Liver (tissue), 9 donors: Measurements from ENCODE around the gene DDX54. TPM values are rescaled to one million over a fixed set of nuclear protein-coding genes. Genes with fewer than 3 reads are reported as not detected.

Experiments used
- DNase-seq: peaks from one replicate; pipeline ENCODE4 v3.0.0-alpha.2; 2017; ENCODE audit warnings: low spot score
- H3K27ac ChIP-seq, 2 donors: one replicate each; pipeline ENCODE4 v1.7.0; 2013; ENCODE audit warnings: inconsistent platforms in 2 of 2, low read length in 2 of 2, control low read depth in 1 of 2, low read depth in 1 of 2, mild to moderate bottlenecking in 1 of 2
- H3K27me3 ChIP-seq, 4 donors: one replicate each; pipeline versions ENCODE4 v1.6.1 to v1.7.0; 2013; ENCODE audit warnings: low read length in 3 of 4, inconsistent platforms in 1 of 4, mild to moderate bottlenecking in 1 of 4, moderate library complexity in 1 of 4; ENCODE audit not compliant: control insufficient read depth in 4 of 4, insufficient read depth in 4 of 4
- H3K36me3 ChIP-seq, 4 donors: one replicate each; pipeline versions ENCODE4 v1.6.1 to v1.7.0; 2013; ENCODE audit warnings: low read length in 3 of 4, mild to moderate bottlenecking in 3 of 4, low read depth in 1 of 4, moderate library complexity in 1 of 4; ENCODE audit not compliant: control insufficient read depth in 4 of 4, insufficient read depth in 3 of 4
- H3K4me1 ChIP-seq, 4 donors: one replicate each; pipeline versions ENCODE4 v1.6.1 to v1.7.0; 2013; ENCODE audit warnings: low read length in 3 of 4, mild to moderate bottlenecking in 3 of 4, moderate library complexity in 1 of 4; ENCODE audit not compliant: control insufficient read depth in 4 of 4, insufficient read depth in 4 of 4
- H3K4me3 ChIP-seq, 3 donors: one replicate each; pipeline versions ENCODE4 v1.6.1 to v1.7.0; 2013; ENCODE audit warnings: low read length in 3 of 3, control low read depth in 1 of 3, low read depth in 1 of 3, mild to moderate bottlenecking in 1 of 3
- H3K9ac ChIP-seq, 2 donors: one replicate each; pipeline ENCODE4 v1.7.0; 2013; ENCODE audit warnings: low read length in 2 of 2, mild to moderate bottlenecking in 2 of 2, moderate library complexity in 2 of 2, control low read depth in 1 of 2, low read depth in 1 of 2
- H3K9me3 ChIP-seq, 4 donors: one replicate each; pipeline versions ENCODE4 v1.6.1 to v1.7.0; 2013; ENCODE audit warnings: low read length in 3 of 4; ENCODE audit not compliant: control insufficient read depth in 4 of 4
- ATF3 ChIP-seq: IDR thresholded peaks from 2 replicates; pipeline ENCODE4 v1.6.1; 2016; ENCODE audit warnings: antibody characterized with exemption
- FOXA2 ChIP-seq: IDR thresholded peaks from 2 replicates; pipeline ENCODE4 v1.6.1; 2016; ENCODE audit warnings: antibody characterized with exemption
- HNF4A ChIP-seq, 2 donors: conservative IDR thresholded peaks; 2 replicates each; pipeline ENCODE4 v1.6.1; 2016; ENCODE audit warnings: antibody characterized with exemption in 2 of 2, mild to moderate bottlenecking in 2 of 2
- NR2F2 ChIP-seq: IDR thresholded peaks from 2 replicates; pipeline ENCODE4 v1.6.1; 2016; ENCODE audit warnings: antibody characterized with exemption
- RXRA ChIP-seq, 2 donors: IDR thresholded peaks; 2 replicates each; pipeline ENCODE4 v1.6.1; 2017 to 2018; ENCODE audit warnings: antibody characterized with exemption in 2 of 2, mild to moderate bottlenecking in 1 of 2
- YY1 ChIP-seq: IDR thresholded peaks from 2 replicates; pipeline ENCODE4 v1.6.1; 2016; ENCODE audit warnings: antibody characterized with exemption, mild to moderate bottlenecking
- ZBTB33 ChIP-seq: IDR thresholded peaks from 2 replicates; pipeline ENCODE4 v1.6.1; 2016; ENCODE audit warnings: antibody characterized with exemption
- WGBS: extraction: QIAGEN DNeasy Blood & Tissue Kit; methylation state at CpG from one replicate; pipeline ENCODE4 v1.1.7; 2013; 5-methylcytosine and 5-hydroxymethylcytosine counted together
- polyA plus RNA-seq, 2 donors: library from polyadenylated mRNA; stranded (reverse) in 1 of 2; unstranded in 1 of 2; fragments of 200-250 nt in 1 of 2; fragments of >200 nt in 1 of 2; fragmentation: Nextera tagmentation in 1 of 2; extraction: Ambion mirVana in 1 of 2; gene quantifications; one replicate each; pipeline versions ENCODE4 v1.2.1 to v1.2.3, GENCODE V29; 2013 to 2015
- total RNA-seq, 2 donors: library from RNA; depleted of rRNA; stranded (reverse); fragments of >200 nt; gene quantifications; one replicate each; pipeline ENCODE4 v1.2.3, GENCODE V29; 2014
- TF ChIP-seq, protein P1 (sequence below): fragments of 150-350 bp; IDR thresholded peaks from 2 replicates; pipeline ENCODE4 v1.5.1; 2017; ENCODE audit warnings: improper control_type of control experiment, low read depth, low read length; ENCODE audit not compliant: missing input control
- donor health status: healthy.
- donor health status: healthy.
- donor health status: healthy.
- donor health status: healthy.
- donor health status: healthy.

Gene DDX54
- total and polyA plus RNA-seq, 4 donors: 20.2 to 28.4 (median 21.6) TPM

DNA sequence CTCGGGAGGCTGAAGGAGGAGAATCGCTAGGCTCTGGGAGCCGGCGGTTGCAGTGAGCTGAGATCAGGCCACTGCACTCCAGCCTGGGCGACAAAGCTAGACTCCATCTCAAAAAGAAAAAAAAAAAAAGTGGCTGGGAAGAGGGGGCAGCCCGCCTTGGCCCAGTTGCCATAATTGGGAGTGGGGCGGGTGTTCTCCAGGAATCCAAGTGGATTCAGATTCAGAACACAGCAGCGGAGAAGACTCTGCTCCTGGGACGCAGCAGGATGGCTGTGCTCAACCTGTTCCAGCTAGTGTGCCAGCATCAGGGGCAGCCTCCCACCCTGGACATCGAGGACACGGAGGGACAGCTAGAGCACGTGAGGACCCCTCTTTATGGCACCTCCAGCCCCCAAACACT lies 30.2 kb downstream of the DDX54 start:
- TF ChIP-seq ZBTB33 (no peak), FOXA2 (no peak)
- Histone ChIP-seq H3K9me3 (no peaks in the 10 kb centered on the region), H3K27me3 (peaks cover 0 to 3% (median 1%) of the 10 kb centered on the region in 4 donors), H3K4me3 (no peak overlapping the region), H3K9ac (no peak overlapping the region), H3K36me3 (peaks cover 0 to 23% (median 4%) of the 10 kb centered on the region in 4 donors), H3K4me1 (peaks cover 5 to 18% (median 9%) of the 10 kb centered on the region in 4 donors), H3K27ac (no peak overlapping the region)
- no peak for DNase-seq
- 73% methylated on average over 12 of the region's 12 CpGs for WGBS

DNA sequence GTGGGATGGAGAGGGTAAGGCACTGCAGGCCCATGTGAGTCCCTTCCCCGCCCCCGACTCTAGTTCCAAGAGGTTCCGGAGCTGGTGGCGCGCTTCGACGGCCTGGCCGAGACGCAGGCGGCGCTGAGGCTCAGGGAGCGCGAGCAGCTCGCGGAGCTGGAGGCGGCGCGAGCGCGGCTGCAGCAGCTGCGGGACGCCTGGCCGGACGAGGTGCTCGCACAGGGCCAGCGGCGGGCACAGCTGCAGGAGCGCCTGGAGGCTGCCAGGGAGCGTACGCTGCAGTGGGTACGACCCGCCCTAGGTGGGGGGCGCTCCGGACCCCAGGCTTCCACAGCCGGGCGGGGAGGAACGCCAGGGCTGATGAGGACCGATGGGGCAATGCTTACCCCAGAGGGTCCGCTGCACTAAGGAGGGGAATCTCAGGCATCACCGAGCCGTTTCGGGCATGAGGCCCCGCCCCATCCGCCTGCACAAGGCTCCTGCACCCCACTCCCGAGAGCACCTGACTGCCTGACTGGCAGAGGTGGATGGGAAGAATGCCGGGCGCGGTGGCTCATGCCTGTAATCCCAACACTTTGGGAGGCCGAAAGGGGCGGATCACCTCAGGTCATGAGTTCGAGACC lies 30.8 kb downstream of the DDX54 start:
- no peak for DNase-seq
- H3K4me1 ChIP-seq: peaks cover 5 to 18% (median 9%) of the 10 kb centered on the region in 4 donors
- TF ChIP-seq ZBTB33 (no peak), ATF3 (no peak), YY1 (no peak), NR2F2 (no peak), RXRA (IDR thresholded peaks at IDR 0.05) (no peak), HNF4A (conservative IDR thresholded peaks at IDR 0.05) (no peak)
- TF ChIP-seq, protein P1, sequence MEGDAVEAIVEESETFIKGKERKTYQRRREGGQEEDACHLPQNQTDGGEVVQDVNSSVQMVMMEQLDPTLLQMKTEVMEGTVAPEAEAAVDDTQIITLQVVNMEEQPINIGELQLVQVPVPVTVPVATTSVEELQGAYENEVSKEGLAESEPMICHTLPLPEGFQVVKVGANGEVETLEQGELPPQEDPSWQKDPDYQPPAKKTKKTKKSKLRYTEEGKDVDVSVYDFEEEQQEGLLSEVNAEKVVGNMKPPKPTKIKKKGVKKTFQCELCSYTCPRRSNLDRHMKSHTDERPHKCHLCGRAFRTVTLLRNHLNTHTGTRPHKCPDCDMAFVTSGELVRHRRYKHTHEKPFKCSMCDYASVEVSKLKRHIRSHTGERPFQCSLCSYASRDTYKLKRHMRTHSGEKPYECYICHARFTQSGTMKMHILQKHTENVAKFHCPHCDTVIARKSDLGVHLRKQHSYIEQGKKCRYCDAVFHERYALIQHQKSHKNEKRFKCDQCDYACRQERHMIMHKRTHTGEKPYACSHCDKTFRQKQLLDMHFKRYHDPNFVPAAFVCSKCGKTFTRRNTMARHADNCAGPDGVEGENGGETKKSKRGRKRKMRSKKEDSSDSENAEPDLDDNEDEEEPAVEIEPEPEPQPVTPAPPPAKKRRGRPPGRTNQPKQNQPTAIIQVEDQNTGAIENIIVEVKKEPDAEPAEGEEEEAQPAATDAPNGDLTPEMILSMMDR: no peak
- H3K9ac ChIP-seq: no peak overlapping the region
- whole genome bisulfite sequencing: 7% methylated on average over 51 of the region's 51 CpGs
- no peak overlapping the region for H3K4me3 ChIP-seq
- no peaks in the 10 kb centered on the region for H3K9me3 ChIP-seq
- H3K36me3 ChIP-seq: peaks cover 0 to 18% (median 3%) of the 10 kb centered on the region in 4 donors
- H3K27me3 ChIP-seq: peaks cover 0 to 3% (median 1%) of the 10 kb centered on the region in 4 donors
- no peak overlapping the region for H3K27ac ChIP-seq
